Measurements from ENCODE around the gene AP1G2. TPM values are rescaled to one million over a fixed set of nuclear protein-coding genes. Genes with fewer than 3 reads are reported as not detected.

Gene AP1G2
- total and polyA plus RNA-seq, 2 of the 13 experiments (the other 11 are each of a cell fraction or from before 2014, with no cell fraction given), result 96.9 to 611 TPM

GRCh38 chr14:23602181-23603095, 34.8 kb upstream of the AP1G2 start (continued):
- TF ChIP-seq MYPOP (CRISPR knock-in tag; IDR thresholded peaks at IDR 0.05) (peak; percentile 64; the same call in 1 of the 2 replicates), ZFP62 (CRISPR knock-in tag; IDR thresholded peaks at IDR 0.05) (no peak), ZNF3 (CRISPR knock-in tag; IDR thresholded peaks at IDR 0.05) (0 out of 2 replicates have a peak, but pooled peaks have one; percentile 27), PBX2 (CRISPR knock-in tag; IDR thresholded peaks at IDR 0.05) (peak; percentile 20; the same call in 1 of the 2 replicates), SATB2 (CRISPR knock-in tag; IDR thresholded peaks at IDR 0.05) (0 out of 2 replicates have a peak, but pooled peaks have one; percentile 47), ZNF446 (CRISPR knock-in tag; IDR thresholded peaks at IDR 0.05) (no peak), TBX2 (CRISPR knock-in tag; IDR thresholded peaks at IDR 0.05; ENCODE audit: borderline replicate concordance) (peak; percentile 89), JUNB (CRISPR knock-in tag; IDR thresholded peaks at IDR 0.05; ENCODE audit: borderline replicate concordance) (peak; percentile 6; the same call in 1 of the 2 replicates), ZBED4 (CRISPR knock-in tag; IDR thresholded peaks at IDR 0.05; ENCODE audit: borderline replicate concordance) (no peak), MIER2 (CRISPR knock-in tag; IDR thresholded peaks at IDR 0.05) (peak; percentile 17; the same call in 1 of the 2 replicates), ZNF326 (CRISPR knock-in tag; IDR thresholded peaks at IDR 0.05; ENCODE audit: borderline replicate concordance) (no peak), PPARG (CRISPR knock-in tag; conservative IDR thresholded peaks at IDR 0.05) (0 out of 2 replicates have a peak, but pooled peaks have one; percentile 57), GATA4 (IDR thresholded peaks at IDR 0.05; ENCODE audit: borderline replicate concordance, low read depth) (peak; percentile 86; the same call in 1 of the 2 replicates), ZNF674 (CRISPR knock-in tag; IDR thresholded peaks at IDR 0.05; ENCODE audit: low read depth) (no peak), ETV6 (CRISPR knock-in tag; conservative IDR thresholded peaks at IDR 0.05) (no peak; the same call in 1 of the 2 replicates), GMEB2 (CRISPR knock-in tag; IDR thresholded peaks at IDR 0.05; ENCODE audit: low read depth) (no peak), LRRFIP1 (CRISPR knock-in tag; conservative IDR thresholded peaks at IDR 0.05) (no peak), ZZZ3 (CRISPR knock-in tag; IDR thresholded peaks at IDR 0.05; ENCODE audit: borderline replicate concordance) (peak; percentile 68; the same call in 1 of the 2 replicates)
